HG02981 (cell line): ENCODE measurements around the gene CACNA1S.

Experiments
- ATAC-seq: cut with Tn5 transposase; IDR thresholded peaks from one replicate; pipeline ENCODE4 v1.9.1; 2021; ENCODE audit warnings: mild to moderate bottlenecking, moderate library complexity; ENCODE audit not compliant: unreplicated experiment

Gene CACNA1S

GRCh38 chr1:201112173-201112731 lies at the start of gene CACNA1S:
Gene CACNA1S (minus strand): TSS chr1:201112426. CDS start chr1:201112339, 87 bp downstream.
- no peak for ATAC-seq

- ATAC-seq = no peak
Measured at GRCh38 chr1:201157949-201158348, 45.7 kb upstream of the CACNA1S start.

- ATAC-seq = no peak
Measured at GRCh38 chr1:201156819-201157218, 44.6 kb upstream of the CACNA1S start.

- ATAC-seq = no peak
Measured at GRCh38 chr1:201156346-201156745, 44.1 kb upstream of the CACNA1S start.

- no peak for ATAC-seq
Measured at GRCh38 chr1:201155354-201155753, 43.1 kb upstream of the CACNA1S start.

GRCh38 chr1:201154389-201155165 lies 42.4 kb upstream of the CACNA1S start, which contains the start of gene TMEM9:
Gene TMEM9 (minus strand): TSS chr1:201154474. CDS start chr1:201153923, 551 bp downstream.
- peak; percentile 96 for ATAC-seq

GRCh38 chr1:201153474-201154388 lies 41.5 kb upstream of the CACNA1S start:
- ATAC-seq = peak; percentile 72

GRCh38 chr1:201149400-201149799 lies 37.2 kb upstream of the CACNA1S start:
- ATAC-seq = no peak

GRCh38 chr1:201147396-201148015 lies 35.3 kb upstream of the CACNA1S start:
- ATAC-seq = no peak

GRCh38 chr1:201146626-201147390 lies 34.6 kb upstream of the CACNA1S start:
- ATAC-seq = no peak

GRCh38 chr1:201145816-201146215 lies 33.6 kb upstream of the CACNA1S start:
- ATAC-seq = no peak

GRCh38 chr1:201145132-201145531 lies 32.9 kb upstream of the CACNA1S start:
- ATAC-seq = no peak

- no peak for ATAC-seq
Measured at GRCh38 chr1:201144701-201145100, 32.5 kb upstream of the CACNA1S start.

- no peak for ATAC-seq
Measured at GRCh38 chr1:201143726-201144635, 31.8 kb upstream of the CACNA1S start.

GRCh38 chr1:201142849-201143725 lies 30.9 kb upstream of the CACNA1S start:
- ATAC-seq = no peak

- ATAC-seq = no peak
Measured at GRCh38 chr1:201142011-201142848, 30.0 kb upstream of the CACNA1S start.

- no peak for ATAC-seq
Measured at GRCh38 chr1:201141418-201141817, 29.2 kb upstream of the CACNA1S start.
